Measurements from ENCODE around the gene PCDHB9. TPM values are rescaled to one million over a fixed set of nuclear protein-coding genes. Genes with fewer than 3 reads are reported as not detected.

PCDHB9 gene
- total and polyA plus RNA-seq, 2 of the 8 experiments (the other 6 are each of a cell fraction or from before 2014, with no cell fraction given) = 0.68 to 1.6 TPM

DNA sequence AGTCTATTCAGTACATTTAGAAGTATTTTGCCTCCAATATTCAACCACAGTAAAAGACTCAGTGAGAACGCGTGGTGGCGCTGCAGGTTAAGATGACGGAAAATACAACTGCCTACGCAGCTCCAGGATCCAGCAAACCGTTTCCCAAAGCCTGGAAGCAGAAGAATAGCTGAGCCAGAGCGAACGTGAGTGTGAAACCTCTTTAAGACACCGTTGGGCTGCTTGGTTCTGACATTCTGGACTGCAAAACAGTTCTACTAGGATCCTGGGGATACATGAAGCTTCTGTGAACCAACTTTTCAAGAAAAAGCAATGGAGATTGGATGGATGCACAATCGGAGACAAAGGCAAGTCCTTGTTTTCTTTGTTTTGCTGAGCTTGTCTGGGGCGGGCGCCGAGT is 4.7 kb upstream of the PCDHB9 start, which contains the start of gene PCDHB16 (continued):
- no peak for TF ChIP-seq SRF (IDR thresholded peaks at IDR 0.05; ENCODE audit: low read depth, low read length)
- no peak for TF ChIP-seq ZNF274 (IDR thresholded peaks at IDR 0.05; ENCODE audit: borderline replicate concordance, extremely low read depth, low read length)
- no peak for TF ChIP-seq ATF3 (IDR thresholded peaks at IDR 0.05; ENCODE audit: insufficient read depth, low read depth, low read length)
- TF ChIP-seq, protein P1, sequence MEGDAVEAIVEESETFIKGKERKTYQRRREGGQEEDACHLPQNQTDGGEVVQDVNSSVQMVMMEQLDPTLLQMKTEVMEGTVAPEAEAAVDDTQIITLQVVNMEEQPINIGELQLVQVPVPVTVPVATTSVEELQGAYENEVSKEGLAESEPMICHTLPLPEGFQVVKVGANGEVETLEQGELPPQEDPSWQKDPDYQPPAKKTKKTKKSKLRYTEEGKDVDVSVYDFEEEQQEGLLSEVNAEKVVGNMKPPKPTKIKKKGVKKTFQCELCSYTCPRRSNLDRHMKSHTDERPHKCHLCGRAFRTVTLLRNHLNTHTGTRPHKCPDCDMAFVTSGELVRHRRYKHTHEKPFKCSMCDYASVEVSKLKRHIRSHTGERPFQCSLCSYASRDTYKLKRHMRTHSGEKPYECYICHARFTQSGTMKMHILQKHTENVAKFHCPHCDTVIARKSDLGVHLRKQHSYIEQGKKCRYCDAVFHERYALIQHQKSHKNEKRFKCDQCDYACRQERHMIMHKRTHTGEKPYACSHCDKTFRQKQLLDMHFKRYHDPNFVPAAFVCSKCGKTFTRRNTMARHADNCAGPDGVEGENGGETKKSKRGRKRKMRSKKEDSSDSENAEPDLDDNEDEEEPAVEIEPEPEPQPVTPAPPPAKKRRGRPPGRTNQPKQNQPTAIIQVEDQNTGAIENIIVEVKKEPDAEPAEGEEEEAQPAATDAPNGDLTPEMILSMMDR (IDR thresholded peaks at IDR 0.05; ENCODE audit: control extremely low read depth in 1 of 3, insufficient read depth in 1 of 3, low read depth in 1 of 3, low read length in 3 of 3) = peak; percentile 49 to 82 (median 78)
- no peak for TF ChIP-seq EZH2 (IDR thresholded peaks at IDR 0.05; ENCODE audit: low read depth, low read length, severe bottlenecking)
